ENCODE measurements around the gene ILKAP. TPM values are rescaled to one million over a fixed set of nuclear protein-coding genes. Genes with fewer than 3 reads are reported as not detected.
A peak's percentile ranks its signal among the peaks of the same experiment; 100 is the strongest.

The ILKAP gene
- total RNA-seq, 4 donors from 2014 or later, result 36.3 to 82.6 (median 49.6) TPM

GRCh38 chr2:238203973-238204683 lies 633 bp upstream of the ILKAP start:
- Histone ChIP-seq H3K4me1 (peaks cover 31% of the 10 kb centered on the region), H3K9me3 (no peaks in the 10 kb centered on the region), H3K27me3 (no peaks in the 10 kb centered on the region), H3K36me3 (no peaks in the 10 kb centered on the region), H3K4me3 (peak overlapping the region; percentile 71), H3K27ac (peak overlapping the region; percentile 99)
- TF ChIP-seq EP300 (IDR thresholded peaks at IDR 0.05), result no peak
- TF ChIP-seq POLR2AphosphoS5 (IDR thresholded peaks at IDR 0.05), result no peak
- TF ChIP-seq POLR2A (IDR thresholded peaks at IDR 0.05), result no peak
- no peak for TF ChIP-seq CTCF (IDR thresholded peaks at IDR 0.05)
- DNase-seq (ENCODE audit: low spot score in 2 of 2), result no peak
- WGBS, result 56% methylated on average over 18 of the region's 18 CpGs

DNA sequence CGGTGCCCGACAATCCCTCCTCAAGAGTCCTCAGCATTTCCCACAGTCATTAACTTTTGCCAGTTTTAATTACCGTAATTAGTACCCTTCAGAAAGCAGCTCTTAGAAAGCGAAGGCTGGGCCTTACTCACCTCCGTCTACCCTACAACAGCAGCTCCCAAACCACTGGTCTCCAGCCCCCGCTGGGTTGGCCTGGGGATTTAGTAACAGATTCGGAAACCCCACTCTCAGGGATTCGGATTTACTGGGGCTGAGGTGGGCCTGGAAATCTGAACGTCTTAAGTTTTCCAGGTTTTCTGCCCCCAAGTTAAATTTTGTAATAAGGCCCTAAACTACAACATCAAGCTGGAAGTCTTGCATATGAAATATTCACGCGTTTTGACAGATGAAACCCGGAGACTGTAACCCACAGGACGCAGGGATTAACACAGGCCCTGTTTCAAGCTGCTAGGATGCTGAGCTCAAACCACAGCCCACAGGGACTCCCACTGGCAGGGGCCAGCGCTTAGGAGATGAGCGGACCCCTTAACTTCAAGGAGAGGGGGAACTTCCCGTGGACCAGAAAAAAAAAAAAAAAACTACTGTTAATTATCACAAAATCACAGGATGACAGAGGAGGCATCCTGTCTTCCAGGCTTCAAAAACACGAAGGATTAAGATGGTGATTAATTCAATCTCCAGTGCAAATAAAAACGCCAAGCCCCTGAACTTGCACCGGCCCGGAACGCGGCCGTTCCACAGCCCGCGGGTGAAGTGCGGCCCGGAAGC lies 985 bp downstream of the ILKAP start:
- DNase-seq (ENCODE audit: low spot score in 2 of 2), result no peak
- Histone ChIP-seq H3K27me3 (no peaks in the 10 kb centered on the region), H3K27ac (peak overlapping the region; percentile 99), H3K4me1 (peaks cover 31% of the 10 kb centered on the region), H3K36me3 (no peaks in the 10 kb centered on the region), H3K9me3 (no peaks in the 10 kb centered on the region), H3K4me3 (peak overlapping the region; percentile 71)
- 11% methylated on average over 15 of the region's 27 CpGs for WGBS
- TF ChIP-seq POLR2AphosphoS5 (IDR thresholded peaks at IDR 0.05) (no peak), EP300 (IDR thresholded peaks at IDR 0.05) (no peak), CTCF (IDR thresholded peaks at IDR 0.05) (no peak), POLR2A (IDR thresholded peaks at IDR 0.05) (no peak)

GRCh38 chr2:238190445-238190844 lies 13.1 kb downstream of the ILKAP start:
- peaks cover 91% of the 10 kb centered on the region for H3K36me3 ChIP-seq
- DNase-seq (ENCODE audit: low spot score in 2 of 2), result no peak
- no peak overlapping the region for H3K27ac ChIP-seq
- H3K9me3 ChIP-seq, result no peaks in the 10 kb centered on the region
- no peak overlapping the region for H3K4me3 ChIP-seq
- 96% methylated on average over 2 of the region's 2 CpGs for WGBS
- TF ChIP-seq EP300 (IDR thresholded peaks at IDR 0.05) (no peak), POLR2A (IDR thresholded peaks at IDR 0.05) (no peak), CTCF (IDR thresholded peaks at IDR 0.05) (no peak), POLR2AphosphoS5 (IDR thresholded peaks at IDR 0.05) (no peak)
- H3K27me3 ChIP-seq, result no peaks in the 10 kb centered on the region
- H3K4me1 ChIP-seq, result no peaks in the 10 kb centered on the region

GRCh38 chr2:238187618-238188548 lies 15.6 kb downstream of the ILKAP start:
- no peak overlapping the region for H3K4me3 ChIP-seq
- no peak overlapping the region for H3K27ac ChIP-seq
- H3K27me3 ChIP-seq, result no peaks in the 10 kb centered on the region
- no peak for DNase-seq (ENCODE audit: low spot score in 2 of 2)
- no peaks in the 10 kb centered on the region for H3K4me1 ChIP-seq
- no peaks in the 10 kb centered on the region for H3K9me3 ChIP-seq
- H3K36me3 ChIP-seq, result peaks cover 98% of the 10 kb centered on the region
- TF ChIP-seq POLR2A (IDR thresholded peaks at IDR 0.05) (no peak), EP300 (IDR thresholded peaks at IDR 0.05) (no peak), CTCF (IDR thresholded peaks at IDR 0.05) (no peak), POLR2AphosphoS5 (IDR thresholded peaks at IDR 0.05) (no peak)
- 90% methylated on average over 17 of the region's 17 CpGs for WGBS
